Cardiac muscle cell (in vitro differentiated cells and primary cell): ENCODE results near the gene CMSS1. TPM values are rescaled to one million over a fixed set of nuclear protein-coding genes. Genes with fewer than 3 reads are reported as not detected.

ENCODE experiments used
- DNase-seq, 2 donors: peaks; one replicate each; pipeline versions ENCODE4 v3.0.0 to v3.0.0-alpha.2; 2010 to 2017; ENCODE audit warnings: low read depth in 1 of 2, low spot score in 1 of 2
- H3K27ac ChIP-seq: fragments of 200-600 bp; sonication (generic); 2 replicates; pipeline ENCODE4 v1.5.1; 2016
- H3K27me3 ChIP-seq: fragments of 200-600 bp; sonication (generic); 2 replicates; pipeline ENCODE4 v1.6.0; 2016; ENCODE audit warnings: control low read depth
- H3K36me3 ChIP-seq: fragments of 200-600 bp; sonication (generic); 2 replicates; pipeline ENCODE4 v1.5.1; 2016; ENCODE audit warnings: control low read depth
- H3K4me1 ChIP-seq: fragments of 200-600 bp; sonication (generic); 2 replicates; pipeline ENCODE4 v1.8.1; 2017; ENCODE audit warnings: low read depth, mild to moderate bottlenecking, mixed run types
- H3K4me3 ChIP-seq: fragments of 200-600 bp; sonication (generic); 2 replicates; pipeline ENCODE4 v1.5.1; 2016; ENCODE audit warnings: mild to moderate bottlenecking
- H3K9me3 ChIP-seq: fragments of 200-600 bp; sonication (generic); 2 replicates; pipeline ENCODE4 v1.5.1; 2017; ENCODE audit warnings: low read depth, mild to moderate bottlenecking, control low read depth
- CTCF ChIP-seq: IDR thresholded peaks from 2 replicates; pipeline ENCODE4 v1.5.1; 2012; ENCODE audit warnings: low read depth, mild to moderate bottlenecking, low read length
- polyA plus RNA-seq: library from polyadenylated mRNA; unstranded; fragments of >200 nt; fragmentation: Nextera tagmentation; extraction: Ambion mirVana; gene quantifications from 2 replicates; pipeline ENCODE4 v1.2.1, GENCODE V29; 2016
- total RNA-seq: library from RNA; depleted of rRNA; stranded (reverse); fragments of >200 nt; gene quantifications from 2 replicates; pipeline ENCODE4 v1.2.3, GENCODE V29; 2016

CMSS1 gene
- total and polyA plus RNA-seq, 2 experiments from 2014 or later, result 13.1 to 32.9 TPM

GRCh38 chr3:100170486-100170885 is 352.8 kb downstream of the CMSS1 start:
- H3K27ac ChIP-seq, result no peak overlapping the region
- TF ChIP-seq CTCF, result no peak
- no peak for DNase-seq
- H3K27me3 ChIP-seq, result no peaks in the 10 kb centered on the region
- peaks cover 12% of the 10 kb centered on the region for H3K4me1 ChIP-seq
- H3K36me3 ChIP-seq, result no peaks in the 10 kb centered on the region
- no peaks in the 10 kb centered on the region for H3K9me3 ChIP-seq
- H3K4me3 ChIP-seq, result no peak overlapping the region

GRCh38 chr3:100171211-100171914 is 353.7 kb downstream of the CMSS1 start:
- Histone ChIP-seq H3K9me3 (no peaks in the 10 kb centered on the region), H3K36me3 (no peaks in the 10 kb centered on the region), H3K27me3 (no peaks in the 10 kb centered on the region), H3K4me1 (peaks cover 12% of the 10 kb centered on the region), H3K27ac (no peak overlapping the region), H3K4me3 (no peak overlapping the region)
- no peak for TF ChIP-seq CTCF
- DNase-seq, result no peak

- Histone ChIP-seq H3K27ac (no peak overlapping the region), H3K4me1 (peaks cover 12% of the 10 kb centered on the region), H3K36me3 (no peaks in the 10 kb centered on the region), H3K9me3 (no peaks in the 10 kb centered on the region), H3K27me3 (no peaks in the 10 kb centered on the region), H3K4me3 (no peak overlapping the region)
- DNase-seq, result no peak
- no peak for TF ChIP-seq CTCF
These were observed 356.3 kb downstream of the CMSS1 start for GRCh38 chr3:100173961-100174360.

- Histone ChIP-seq H3K4me1 (no peaks in the 10 kb centered on the region), H3K27ac (no peak overlapping the region), H3K9me3 (no peaks in the 10 kb centered on the region), H3K36me3 (no peaks in the 10 kb centered on the region), H3K27me3 (no peaks in the 10 kb centered on the region), H3K4me3 (no peak overlapping the region)
- DNase-seq, result no peak
- TF ChIP-seq CTCF, result no peak
These were observed 358.1 kb downstream of the CMSS1 start for GRCh38 chr3:100175637-100176280.

GRCh38 chr3:100179692-100180349 is 362.2 kb downstream of the CMSS1 start:
- no peak for DNase-seq
- no peaks in the 10 kb centered on the region for H3K36me3 ChIP-seq
- H3K27me3 ChIP-seq, result no peaks in the 10 kb centered on the region
- no peak overlapping the region for H3K4me3 ChIP-seq
- no peaks in the 10 kb centered on the region for H3K4me1 ChIP-seq
- TF ChIP-seq CTCF, result no peak
- H3K27ac ChIP-seq, result no peak overlapping the region
- no peaks in the 10 kb centered on the region for H3K9me3 ChIP-seq
